ENCODE results near the gene NKX3-2.

NKX3-2 gene

DNA sequence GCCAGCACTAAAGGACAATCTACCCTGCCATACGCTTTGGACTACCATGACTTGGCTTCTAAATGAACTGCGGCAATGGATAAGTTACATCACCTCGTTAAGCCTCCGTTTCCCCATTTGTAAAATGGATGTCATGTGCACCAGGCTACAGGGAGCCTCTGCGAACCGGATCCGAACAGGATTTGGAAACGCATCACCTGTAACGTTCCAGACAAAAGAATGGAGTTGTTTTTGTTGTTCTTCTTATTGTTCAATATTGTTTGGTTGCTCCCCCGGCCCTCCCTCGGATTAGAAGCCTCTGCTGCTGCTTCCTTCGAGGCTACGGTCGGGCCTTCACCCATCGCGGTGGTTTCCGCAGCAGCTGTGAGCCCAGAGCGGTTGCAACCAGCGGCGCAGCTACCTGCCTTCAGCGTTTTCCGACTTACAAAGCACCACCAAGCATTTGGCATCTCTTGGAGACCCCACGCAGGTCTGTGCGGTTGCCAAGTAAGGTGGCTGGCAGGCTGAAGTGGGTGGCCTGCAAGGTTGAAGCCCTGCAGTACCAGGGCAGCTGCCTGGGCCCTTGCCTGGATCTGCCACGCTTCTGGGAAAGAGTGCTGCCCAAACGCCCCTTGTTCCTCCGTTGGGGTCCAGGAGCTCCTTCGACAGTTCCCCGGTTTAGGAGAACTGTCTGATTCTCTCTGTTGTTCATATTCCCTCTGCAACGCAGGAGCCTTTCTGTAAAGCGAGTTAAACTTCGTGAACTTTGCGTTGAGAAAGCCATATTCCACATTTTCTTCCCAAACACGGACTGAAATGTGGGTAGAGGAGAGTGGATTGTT lies 7.1 kb downstream of the NKX3-2 start:
- Histone ChIP-seq H3K27me3 (peaks cover 100% of the 10 kb centered on the region), H3K36me3 (no peaks in the 10 kb centered on the region), H3K4me1 (ENCODE audit: control insufficient read depth in 1 of 2, insufficient read depth in 1 of 2, low read depth in 1 of 2, low read length in 1 of 2) (peaks cover 0 to 14% of the 10 kb centered on the region in 2 experiments), H3K9me3 (no peaks in the 10 kb centered on the region), H3K4me3 (ENCODE audit: low read depth in 1 of 2, low read length in 1 of 2) (no peak overlapping the region), H3K27ac (no peak overlapping the region)
- TF ChIP-seq, protein P1, sequence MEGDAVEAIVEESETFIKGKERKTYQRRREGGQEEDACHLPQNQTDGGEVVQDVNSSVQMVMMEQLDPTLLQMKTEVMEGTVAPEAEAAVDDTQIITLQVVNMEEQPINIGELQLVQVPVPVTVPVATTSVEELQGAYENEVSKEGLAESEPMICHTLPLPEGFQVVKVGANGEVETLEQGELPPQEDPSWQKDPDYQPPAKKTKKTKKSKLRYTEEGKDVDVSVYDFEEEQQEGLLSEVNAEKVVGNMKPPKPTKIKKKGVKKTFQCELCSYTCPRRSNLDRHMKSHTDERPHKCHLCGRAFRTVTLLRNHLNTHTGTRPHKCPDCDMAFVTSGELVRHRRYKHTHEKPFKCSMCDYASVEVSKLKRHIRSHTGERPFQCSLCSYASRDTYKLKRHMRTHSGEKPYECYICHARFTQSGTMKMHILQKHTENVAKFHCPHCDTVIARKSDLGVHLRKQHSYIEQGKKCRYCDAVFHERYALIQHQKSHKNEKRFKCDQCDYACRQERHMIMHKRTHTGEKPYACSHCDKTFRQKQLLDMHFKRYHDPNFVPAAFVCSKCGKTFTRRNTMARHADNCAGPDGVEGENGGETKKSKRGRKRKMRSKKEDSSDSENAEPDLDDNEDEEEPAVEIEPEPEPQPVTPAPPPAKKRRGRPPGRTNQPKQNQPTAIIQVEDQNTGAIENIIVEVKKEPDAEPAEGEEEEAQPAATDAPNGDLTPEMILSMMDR (IDR thresholded peaks at IDR 0.05): no peak

- H3K9me3 ChIP-seq: no peaks in the 10 kb centered on the region
- H3K36me3 ChIP-seq: no peaks in the 10 kb centered on the region
- no peak overlapping the region for H3K27ac ChIP-seq
- peaks cover under 1 to 10% of the 10 kb centered on the region in 2 experiments for H3K4me1 ChIP-seq (ENCODE audit: control insufficient read depth in 1 of 2, insufficient read depth in 1 of 2, low read depth in 1 of 2, low read length in 1 of 2)
- peaks cover 100% of the 10 kb centered on the region for H3K27me3 ChIP-seq
- H3K4me3 ChIP-seq (ENCODE audit: low read depth in 1 of 2, low read length in 1 of 2): no peak overlapping the region
- TF ChIP-seq, protein P1 (IDR thresholded peaks at IDR 0.05): no peak
These were observed 7.7 kb downstream of the NKX3-2 start for GRCh38 chr4:13536607-13537006.

- TF ChIP-seq, protein P1 (IDR thresholded peaks at IDR 0.05): no peak
- Histone ChIP-seq H3K4me1 (ENCODE audit: control insufficient read depth in 1 of 2, insufficient read depth in 1 of 2, low read depth in 1 of 2, low read length in 1 of 2) (peaks cover 8 to 18% of the 10 kb centered on the region in 2 experiments), H3K9me3 (no peaks in the 10 kb centered on the region), H3K4me3 (ENCODE audit: low read depth in 1 of 2, low read length in 1 of 2) (no peak overlapping the region), H3K36me3 (no peaks in the 10 kb centered on the region), H3K27ac (no peak overlapping the region), H3K27me3 (peaks cover 100% of the 10 kb centered on the region)
These were observed 8.5 kb downstream of the NKX3-2 start for GRCh38 chr4:13535708-13536361.

DNA sequence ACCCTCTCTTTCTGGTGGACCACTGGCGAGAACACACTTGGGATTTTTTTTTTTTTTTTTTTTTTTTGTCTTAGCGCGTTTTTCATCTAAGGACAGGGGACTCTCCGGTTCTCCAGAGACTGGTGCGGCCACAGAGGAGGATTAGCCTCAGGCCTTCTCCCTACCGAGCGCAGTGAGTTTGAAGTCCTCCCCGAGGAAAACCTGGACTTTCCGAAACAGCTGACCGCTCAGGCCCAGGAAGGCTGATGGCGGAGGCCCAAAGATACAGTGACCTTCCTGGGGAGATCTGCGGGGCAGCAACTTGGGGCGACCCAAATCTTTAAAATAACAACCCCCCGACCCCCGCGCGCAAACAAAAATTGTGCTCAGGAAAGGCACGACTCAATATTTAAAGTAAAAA lies 9.2 kb downstream of the NKX3-2 start:
- no peak overlapping the region for H3K4me3 ChIP-seq (ENCODE audit: low read depth in 1 of 2, low read length in 1 of 2)
- H3K9me3 ChIP-seq: no peaks in the 10 kb centered on the region
- TF ChIP-seq, protein P1 (IDR thresholded peaks at IDR 0.05): no peak
- H3K4me1 ChIP-seq (ENCODE audit: control insufficient read depth in 1 of 2, insufficient read depth in 1 of 2, low read depth in 1 of 2, low read length in 1 of 2): peaks cover 16 to 17% of the 10 kb centered on the region in 2 experiments
- peaks cover 100% of the 10 kb centered on the region for H3K27me3 ChIP-seq
- H3K27ac ChIP-seq: no peak overlapping the region
- H3K36me3 ChIP-seq: no peaks in the 10 kb centered on the region

DNA sequence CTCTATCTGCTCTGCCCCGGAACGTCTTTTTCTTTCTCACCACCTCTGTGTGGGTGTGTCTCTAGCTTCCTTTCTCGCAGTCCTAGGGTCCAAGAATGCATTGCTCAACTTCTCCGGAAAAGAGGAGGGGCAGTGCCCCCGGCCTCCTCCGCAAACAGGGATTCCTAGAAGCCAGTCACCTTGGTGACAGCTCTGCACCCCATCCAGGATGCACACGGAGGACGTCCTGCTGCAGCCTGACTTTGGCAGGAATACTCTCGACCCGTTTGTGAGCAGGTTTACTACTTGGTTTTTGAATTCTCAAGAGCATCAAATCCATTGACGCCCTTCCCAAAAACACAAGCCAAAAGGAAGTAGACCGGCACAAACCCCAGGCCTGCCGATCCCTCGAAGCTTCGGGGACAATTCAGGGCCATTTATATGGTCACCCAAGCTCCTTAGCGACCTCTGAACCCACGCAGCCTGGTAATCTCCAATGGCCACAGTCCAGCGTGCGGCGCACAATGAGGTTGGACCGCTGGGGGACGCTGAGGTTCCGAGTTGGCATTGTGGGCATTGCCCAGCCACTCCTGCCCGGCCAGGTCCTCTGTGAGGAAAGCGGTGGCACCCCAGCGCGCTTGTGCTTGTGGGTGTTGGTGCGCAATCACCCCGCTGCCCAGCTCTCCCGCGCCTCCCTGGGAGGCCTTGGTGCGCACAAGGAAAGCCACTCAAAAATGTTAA lies 9.8 kb downstream of the NKX3-2 start:
- peaks cover 100% of the 10 kb centered on the region for H3K27me3 ChIP-seq

More for the DNA sequence above, 9.8 kb downstream of the NKX3-2 start:
- Histone ChIP-seq H3K9me3 (no peaks in the 10 kb centered on the region), H3K36me3 (no peaks in the 10 kb centered on the region), H3K27ac (no peak overlapping the region), H3K4me1 (ENCODE audit: control insufficient read depth in 1 of 2, insufficient read depth in 1 of 2, low read depth in 1 of 2, low read length in 1 of 2) (peaks cover 16 to 18% of the 10 kb centered on the region in 2 experiments), H3K4me3 (ENCODE audit: low read depth in 1 of 2, low read length in 1 of 2) (no peak overlapping the region)
- TF ChIP-seq, protein P1 (IDR thresholded peaks at IDR 0.05): no peak
